CD4-positive, alpha-beta memory T cell (primary cell): ENCODE measurements around the gene VRK3. TPM values are rescaled to one million over a fixed set of nuclear protein-coding genes. Genes with fewer than 3 reads are reported as not detected.
A peak's percentile ranks its signal among the peaks of the same experiment; 100 is the strongest.
"Not testable (repeated sequence)": the region's sequence is repeated elsewhere in the genome, so short reads cannot be mapped to it uniquely, and the experiment has no call there.

Experiments used
- CTCF ChIA-PET: fragments of 350-600 bp; sonication (Branson Sonifier 250); formaldehyde crosslinking; loops from one replicate; lab custom pipeline; 2021; ENCODE audit warnings: inconsistent platforms; ENCODE audit not compliant: partially characterized antibody; lab: Charles Lee
- POLR2A ChIA-PET: fragments of 350-600 bp; sonication (Branson Sonifier 250); formaldehyde crosslinking; loops from one replicate; lab custom pipeline; 2021; ENCODE audit not compliant: partially characterized antibody; lab: Charles Lee
- DNase-seq, 5 donors: peaks; one replicate each; pipeline versions ENCODE4 v3.0.0 to v3.0.0-alpha.2; 2020 to 2022; ENCODE audit warnings: mixed read lengths in 1 of 5
- H3K27ac ChIP-seq: one replicate; pipeline ENCODE4 v1.7.0; 2013; ENCODE audit warnings: low read depth, low read length
- H3K27me3 ChIP-seq: 2 replicates; pipeline ENCODE4 v1.7.0; 2013; ENCODE audit warnings: mild to moderate bottlenecking, low read length, moderate library complexity; ENCODE audit not compliant: insufficient read depth
- H3K36me3 ChIP-seq: 2 replicates; pipeline ENCODE4 v1.7.0; 2013; ENCODE audit warnings: mild to moderate bottlenecking, low read length, moderate library complexity; ENCODE audit not compliant: insufficient read depth
- H3K4me1 ChIP-seq: 2 replicates; pipeline ENCODE4 v1.7.0; 2013; ENCODE audit warnings: mild to moderate bottlenecking, low read length, moderate library complexity; ENCODE audit not compliant: insufficient read depth
- H3K4me3 ChIP-seq, 2 donors: one replicate each; pipeline ENCODE4 v1.7.0; 2013; ENCODE audit warnings: low read length in 2 of 2, mild to moderate bottlenecking in 1 of 2
- H3K9me3 ChIP-seq, 2 donors: one replicate each; pipeline ENCODE4 v1.7.0; 2013; ENCODE audit warnings: low read length in 2 of 2, control low read depth in 1 of 2; ENCODE audit not compliant: control insufficient read depth in 1 of 2
- H3K27ac Mint-ChIP-seq, 7 donors: one replicate each; pipeline ENCODE4 v1.8.0; 2020 to 2021; ENCODE audit warnings: mixed read lengths in 7 of 7, mild to moderate bottlenecking in 6 of 7, inconsistent platforms in 3 of 7, moderate library complexity in 3 of 7
- H3K27me3 Mint-ChIP-seq, 2 donors: one replicate each; pipeline ENCODE4 v1.8.0; 2020 to 2021; ENCODE audit warnings: mixed read lengths in 2 of 2
- H3K36me3 Mint-ChIP-seq, 2 donors: one replicate each; pipeline ENCODE4 v1.8.0; 2020 to 2021; ENCODE audit warnings: mixed read lengths in 2 of 2, inconsistent platforms in 1 of 2, mild to moderate bottlenecking in 1 of 2
- H3K4me1 Mint-ChIP-seq, 4 donors: one replicate each; pipeline ENCODE4 v1.8.0; 2020 to 2021; ENCODE audit warnings: mixed read lengths in 4 of 4, mild to moderate bottlenecking in 1 of 4
- H3K4me3 Mint-ChIP-seq, 8 donors: one replicate each; pipeline ENCODE4 v1.8.0; 2020 to 2021; ENCODE audit warnings: mixed read lengths in 8 of 8, mild to moderate bottlenecking in 7 of 8, moderate library complexity in 6 of 8, inconsistent platforms in 3 of 8
- H3K9me3 Mint-ChIP-seq, 8 donors: one replicate each; pipeline ENCODE4 v1.8.0; 2020 to 2021; ENCODE audit warnings: mixed read lengths in 8 of 8, mild to moderate bottlenecking in 5 of 8, inconsistent platforms in 3 of 8, moderate library complexity in 1 of 8
- intact Hi-C: fragments of 100-400 bp; cut with micrococcal nuclease; formaldehyde crosslinking; loops from one replicate; pipeline ENCODE4 v1.15.1; 2023
- polyA plus RNA-seq, 2 donors: library from polyadenylated mRNA; unstranded; fragments of 300-500 nt; fragmentation: Illumina TruSeq; gene quantifications; one replicate each; pipeline ENCODE4 v1.2.3, GENCODE V29; 2021
- total RNA-seq, 2 experiments: library from RNA; stranded (reverse); gene quantifications; one replicate each; pipeline ENCODE4 v1.2.3, GENCODE V29; 2021

Gene VRK3
- total and polyA plus RNA-seq, 4 experiments from 2014 or later: 85.8 to 114 (median 108) TPM

- Histone ChIP-seq H3K9me3 (peaks cover 0 to 22% of the 10 kb centered on the region in 2 donors), H3K36me3 (no peaks in the 10 kb centered on the region), H3K4me1 (no peaks in the 10 kb centered on the region), H3K4me3 (no peak overlapping the region), H3K27me3 (no peaks in the 10 kb centered on the region), H3K27ac (no peak overlapping the region)
- CTCF ChIA-PET: no interaction called here
- no peak for DNase-seq
- Mint-ChIP-seq H3K9me3 (peaks cover 0 to 36% (median 23%) of the 10 kb centered on the region in 8 donors), H3K36me3 (peaks cover 1 to 13% of the 10 kb centered on the region in 2 donors), H3K27me3 (peaks cover 6 to 9% of the 10 kb centered on the region in 2 donors), H3K4me3 (no peak overlapping the region), H3K27ac (peak overlapping the region in 1 of 7 donors; percentile 35), H3K4me1 (no peaks in the 10 kb centered on the region)
- POLR2A ChIA-PET: no interaction called here
- intact Hi-C loops: no loop called here
Observed at GRCh38 chr19:50058425-50058824, 33.3 kb upstream of the VRK3 start.

- peaks cover 9 to 18% (median 14%) of the 10 kb centered on the region in 4 donors for H3K4me1 Mint-ChIP-seq
- POLR2A ChIA-PET: no interaction called here
Observed at GRCh38 chr19:50053119-50053518, 27.9 kb upstream of the VRK3 start.

DNA sequence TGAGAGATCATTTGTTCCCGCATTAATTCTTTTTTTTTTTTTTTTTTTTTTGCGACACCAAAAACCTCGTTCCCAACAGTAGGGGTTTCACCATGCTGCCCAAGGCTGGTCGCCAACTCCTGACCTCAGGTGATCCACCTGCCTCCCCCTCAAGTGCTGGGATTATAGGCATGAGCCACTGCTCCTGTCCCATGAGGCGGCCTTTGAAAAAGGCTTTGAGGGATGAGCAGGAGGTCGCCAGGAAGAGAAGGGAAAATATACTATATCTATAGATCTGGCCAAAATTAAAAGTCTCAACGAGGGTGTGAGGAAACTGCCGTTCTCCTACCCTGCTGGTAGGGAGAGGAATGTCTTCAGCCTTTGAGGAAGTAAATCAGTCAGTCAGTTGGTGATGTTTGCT is 26.8 kb upstream of the VRK3 start:
- intact Hi-C loops: no loop called here
- no peaks in the 10 kb centered on the region for H3K9me3 ChIP-seq
- Mint-ChIP-seq H3K27me3 (peaks cover 0 to 9% of the 10 kb centered on the region in 2 donors), H3K36me3 (peaks cover 5 to 10% of the 10 kb centered on the region in 2 donors), H3K4me3 (peak overlapping the region in 2 of 8 donors; percentile 8 to 66), H3K4me1 (peaks cover 9 to 18% (median 15%) of the 10 kb centered on the region in 4 donors), H3K27ac (peak overlapping the region in 5 of 7 donors; percentile 68 to 98 (median 87)), H3K9me3 (peaks cover 0 to 5% (median 0%) of the 10 kb centered on the region in 8 donors)
- ChIA-PET POLR2A (interaction anchor here (0.6 kb wide), 1 partner anchor 203 kb away, joined by 3 read pairs; no protein-coding TSS in a partner anchor), CTCF (no interaction called here)
- no peaks in the 10 kb centered on the region for H3K27me3 ChIP-seq
- H3K4me1 ChIP-seq: peaks cover 14% of the 10 kb centered on the region
- no peak overlapping the region for H3K27ac ChIP-seq
- DNase-seq: no peak
- no peaks in the 10 kb centered on the region for H3K36me3 ChIP-seq
- no peak overlapping the region for H3K4me3 ChIP-seq

More at GRCh38 chr19:50053119-50053518, 27.9 kb upstream of the VRK3 start:
- Histone ChIP-seq H3K9me3 (no peaks in the 10 kb centered on the region), H3K4me3 (no peak overlapping the region), H3K27me3 (no peaks in the 10 kb centered on the region), H3K27ac (no peak overlapping the region), H3K4me1 (peaks cover 14% of the 10 kb centered on the region), H3K36me3 (no peaks in the 10 kb centered on the region)
- no peak for DNase-seq
- H3K36me3 Mint-ChIP-seq: peaks cover 0 to 2% of the 10 kb centered on the region in 2 donors
- intact Hi-C loops: no loop called here
- CTCF ChIA-PET: no interaction called here
- H3K27me3 Mint-ChIP-seq: peaks cover 0 to 9% of the 10 kb centered on the region in 2 donors
- H3K9me3 Mint-ChIP-seq: peaks cover 0 to 6% (median 2%) of the 10 kb centered on the region in 8 donors
- no peak overlapping the region for H3K4me3 Mint-ChIP-seq
- H3K27ac Mint-ChIP-seq: peak overlapping the region in 2 of 7 donors; percentile 12 to 75

- H3K27me3 Mint-ChIP-seq, DNase-seq, H3K36me3 ChIP-seq, H3K27me3 ChIP-seq, H3K9me3 Mint-ChIP-seq, H3K9me3 ChIP-seq, intact Hi-C loops: not testable (repeated sequence)
- H3K4me3 ChIP-seq: peak overlapping the region; percentile 15 to 66
- ChIA-PET POLR2A (interaction anchor here (0.6 to 2.0 kb wide), 4 partner anchors 24 to 203 kb away, joined by 3 to 15 read pairs (median 4); partner anchors contain the start of genes VRK3 and ZNF473), CTCF (interaction anchor here (1.0 kb wide), 1 partner anchor 84 kb away, joined by 3 read pairs; no protein-coding TSS in a partner anchor)
- peaks cover 10 to 15% of the 10 kb centered on the region in 2 donors for H3K36me3 Mint-ChIP-seq
- H3K4me1 ChIP-seq: peaks cover 14% of the 10 kb centered on the region
- H3K27ac Mint-ChIP-seq: peak overlapping the region; percentile 87 to 98 (median 96)
- peak overlapping the region; percentile 76 for H3K27ac ChIP-seq
- peak overlapping the region; percentile 88 to 97 (median 90) for H3K4me3 Mint-ChIP-seq
- peaks cover 9 to 18% (median 15%) of the 10 kb centered on the region in 4 donors for H3K4me1 Mint-ChIP-seq
Observed at GRCh38 chr19:50051228-50051895, 26.2 kb upstream of the VRK3 start.

DNA sequence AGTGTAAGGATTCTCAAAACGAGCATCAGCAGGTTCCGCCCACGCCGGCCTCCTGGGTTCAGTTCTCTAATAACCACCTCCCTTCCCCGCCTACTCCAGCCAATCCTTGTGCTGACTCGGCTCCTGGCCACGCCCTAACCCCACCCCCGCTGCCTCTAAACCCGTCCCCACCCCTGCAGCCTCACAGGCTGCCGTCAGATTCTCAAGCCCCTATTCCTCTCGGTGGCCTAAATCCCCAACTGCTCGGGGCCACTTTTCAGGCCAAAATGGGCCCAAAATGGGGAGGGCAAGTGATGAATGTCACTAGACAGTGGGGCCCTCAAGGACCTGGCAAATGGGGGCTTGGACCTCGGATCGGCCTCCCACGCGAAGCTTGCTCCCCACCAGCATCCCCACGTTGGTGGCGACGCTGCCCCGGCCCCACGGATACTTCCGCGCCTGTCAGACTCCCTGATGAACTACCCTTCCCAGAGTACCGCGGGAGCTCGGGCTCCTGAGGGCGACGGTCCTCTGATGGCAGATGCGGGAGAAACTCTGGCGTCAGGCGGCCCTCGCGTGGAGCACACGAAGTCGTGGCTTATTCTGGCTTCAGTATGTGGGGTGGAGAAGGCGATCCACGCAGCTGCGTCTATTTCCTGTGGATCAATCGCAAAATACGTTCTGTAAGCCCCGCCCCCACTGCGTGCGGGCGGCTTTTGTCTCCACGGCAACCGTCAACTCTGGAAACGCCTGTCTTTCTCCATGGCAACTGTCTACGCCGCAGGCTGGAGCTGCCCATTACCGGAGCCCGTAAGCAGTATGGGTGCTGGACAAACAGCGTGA is 25.4 kb upstream of the VRK3 start:
- Histone ChIP-seq H3K4me3 (peak overlapping the region; percentile 15 to 66), H3K36me3 (peaks cover 5% of the 10 kb centered on the region), H3K9me3 (peaks cover 1 to 3% of the 10 kb centered on the region in 2 donors), H3K27ac (peak overlapping the region; percentile 76), H3K4me1 (peaks cover 14% of the 10 kb centered on the region), H3K27me3 (no peaks in the 10 kb centered on the region)
- ChIA-PET POLR2A (interaction anchor here (1.1 to 2.0 kb wide), 4 partner anchors 20 to 97 kb away, joined by 3 to 15 read pairs (median 4); partner anchors contain the start of genes VRK3 and ZNF473), CTCF (interaction anchor here (1.0 kb wide), 1 partner anchor 85 kb away, joined by 3 read pairs; no protein-coding TSS in a partner anchor)
- intact Hi-C loops: loop anchor here (1.0 kb wide), 1 partner anchor 25 kb away; the partner anchor contains the start of gene VRK3
- peaks cover 9 to 18% (median 15%) of the 10 kb centered on the region in 4 donors for H3K4me1 Mint-ChIP-seq
- H3K9me3 Mint-ChIP-seq: peaks cover 0 to 8% (median 3%) of the 10 kb centered on the region in 8 donors
- H3K27me3 Mint-ChIP-seq: peaks cover 0 to 5% of the 10 kb centered on the region in 2 donors
- H3K36me3 Mint-ChIP-seq: peaks cover 17 to 22% of the 10 kb centered on the region in 2 donors
- H3K27ac Mint-ChIP-seq: peak overlapping the region; percentile 87 to 98 (median 96)
- DNase-seq: peak; percentile 81 to 90 (median 86)
- peak overlapping the region; percentile 88 to 97 (median 90) for H3K4me3 Mint-ChIP-seq

GRCh38 chr19:50047671-50048070 is 22.5 kb upstream of the VRK3 start:
- Histone ChIP-seq H3K9me3 (peaks cover 3 to 13% of the 10 kb centered on the region in 2 donors), H3K4me1 (peaks cover 14% of the 10 kb centered on the region), H3K27me3 (no peaks in the 10 kb centered on the region), H3K4me3 (no peak overlapping the region), H3K36me3 (peaks cover 28% of the 10 kb centered on the region), H3K27ac (no peak overlapping the region)
- no peak overlapping the region for H3K4me3 Mint-ChIP-seq
- DNase-seq: no peak
- POLR2A ChIA-PET: no interaction called here
- CTCF ChIA-PET: interaction anchor here (0.5 to 2.2 kb wide), 9 partner anchors 8 to 110 kb away, joined by 3 to 15 read pairs (median 4); no protein-coding TSS in a partner anchor
- peaks cover 45 to 49% of the 10 kb centered on the region in 2 donors for H3K36me3 Mint-ChIP-seq
- peaks cover 9 to 18% (median 15%) of the 10 kb centered on the region in 4 donors for H3K4me1 Mint-ChIP-seq
- peaks cover 0 to 2% of the 10 kb centered on the region in 2 donors for H3K27me3 Mint-ChIP-seq
- intact Hi-C loops: no loop called here
- peak overlapping the region in 3 of 7 donors; percentile 1 to 75 (median 11) for H3K27ac Mint-ChIP-seq
- H3K9me3 Mint-ChIP-seq: peaks cover 0 to 29% (median 24%) of the 10 kb centered on the region in 8 donors
